Mammary epithelial cell (primary cell): ENCODE measurements around the gene PREP.

Experiments used
- CTCF ChIP-seq, 2 donors: IDR thresholded peaks in 1 of 2; conservative IDR thresholded peaks in 1 of 2; 2 replicates each; pipeline ENCODE4 v1.5.1; 2011 to 2012; ENCODE audit warnings: inconsistent platforms in 2 of 2, low read length in 2 of 2, mild to moderate bottlenecking in 2 of 2, control low read depth in 1 of 2, low read depth in 1 of 2; ENCODE audit not compliant: insufficient read depth in 1 of 2; ENCODE audit errors: extremely low read depth in 1 of 2
- EZH2 ChIP-seq: IDR thresholded peaks from 2 replicates; pipeline ENCODE4 v1.6.1; 2012; ENCODE audit warnings: low read length, inconsistent platforms, borderline replicate concordance

GRCh38 chr6:105326833-105327770, 75.8 kb downstream of the PREP start:
- TF ChIP-seq CTCF (conservative IDR thresholded peaks at IDR 0.05 in 1 of 2, IDR thresholded peaks at IDR 0.05 in 1 of 2; ENCODE audit: extremely low read depth in 1 of 2, insufficient read depth in 1 of 2, low read depth in 1 of 2, low read length in 2 of 2) = no peak
- TF ChIP-seq EZH2 = no peak
